ENCODE data around the gene C13orf42.

- TF ChIP-seq, protein P1, sequence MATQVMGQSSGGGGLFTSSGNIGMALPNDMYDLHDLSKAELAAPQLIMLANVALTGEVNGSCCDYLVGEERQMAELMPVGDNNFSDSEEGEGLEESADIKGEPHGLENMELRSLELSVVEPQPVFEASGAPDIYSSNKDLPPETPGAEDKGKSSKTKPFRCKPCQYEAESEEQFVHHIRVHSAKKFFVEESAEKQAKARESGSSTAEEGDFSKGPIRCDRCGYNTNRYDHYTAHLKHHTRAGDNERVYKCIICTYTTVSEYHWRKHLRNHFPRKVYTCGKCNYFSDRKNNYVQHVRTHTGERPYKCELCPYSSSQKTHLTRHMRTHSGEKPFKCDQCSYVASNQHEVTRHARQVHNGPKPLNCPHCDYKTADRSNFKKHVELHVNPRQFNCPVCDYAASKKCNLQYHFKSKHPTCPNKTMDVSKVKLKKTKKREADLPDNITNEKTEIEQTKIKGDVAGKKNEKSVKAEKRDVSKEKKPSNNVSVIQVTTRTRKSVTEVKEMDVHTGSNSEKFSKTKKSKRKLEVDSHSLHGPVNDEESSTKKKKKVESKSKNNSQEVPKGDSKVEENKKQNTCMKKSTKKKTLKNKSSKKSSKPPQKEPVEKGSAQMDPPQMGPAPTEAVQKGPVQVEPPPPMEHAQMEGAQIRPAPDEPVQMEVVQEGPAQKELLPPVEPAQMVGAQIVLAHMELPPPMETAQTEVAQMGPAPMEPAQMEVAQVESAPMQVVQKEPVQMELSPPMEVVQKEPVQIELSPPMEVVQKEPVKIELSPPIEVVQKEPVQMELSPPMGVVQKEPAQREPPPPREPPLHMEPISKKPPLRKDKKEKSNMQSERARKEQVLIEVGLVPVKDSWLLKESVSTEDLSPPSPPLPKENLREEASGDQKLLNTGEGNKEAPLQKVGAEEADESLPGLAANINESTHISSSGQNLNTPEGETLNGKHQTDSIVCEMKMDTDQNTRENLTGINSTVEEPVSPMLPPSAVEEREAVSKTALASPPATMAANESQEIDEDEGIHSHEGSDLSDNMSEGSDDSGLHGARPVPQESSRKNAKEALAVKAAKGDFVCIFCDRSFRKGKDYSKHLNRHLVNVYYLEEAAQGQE (IDR thresholded peaks at IDR 0.05; ENCODE audit: unreplicated experiment): no peak
- TF ChIP-seq CTCF (conservative IDR thresholded peaks at IDR 0.05; ENCODE audit: low read depth in 2 of 2) (no peak), EZH2 (IDR thresholded peaks at IDR 0.05; ENCODE audit: low read depth, unreplicated experiment) (no peak), JUNB (IDR thresholded peaks at IDR 0.05; ENCODE audit: unreplicated experiment) (no peak), POLR2AphosphoS5 (IDR thresholded peaks at IDR 0.05; ENCODE audit: low read depth) (no peak), NANOG (IDR thresholded peaks at IDR 0.05; ENCODE audit: borderline replicate concordance) (no peak), EZH2phosphoT487 (IDR thresholded peaks at IDR 0.05; ENCODE audit: unreplicated experiment) (no peak), ETS1 (IDR thresholded peaks at IDR 0.05) (no peak), CREB1 (CRISPR knock-in tag; IDR thresholded peaks at IDR 0.05; ENCODE audit: low read depth) (no peak), ZNF114 (CRISPR knock-in tag; IDR thresholded peaks at IDR 0.05) (no peak), ZNF331 (CRISPR knock-in tag; IDR thresholded peaks at IDR 0.05; ENCODE audit: low read depth) (no peak)
- TF ChIP-seq, protein P2, sequence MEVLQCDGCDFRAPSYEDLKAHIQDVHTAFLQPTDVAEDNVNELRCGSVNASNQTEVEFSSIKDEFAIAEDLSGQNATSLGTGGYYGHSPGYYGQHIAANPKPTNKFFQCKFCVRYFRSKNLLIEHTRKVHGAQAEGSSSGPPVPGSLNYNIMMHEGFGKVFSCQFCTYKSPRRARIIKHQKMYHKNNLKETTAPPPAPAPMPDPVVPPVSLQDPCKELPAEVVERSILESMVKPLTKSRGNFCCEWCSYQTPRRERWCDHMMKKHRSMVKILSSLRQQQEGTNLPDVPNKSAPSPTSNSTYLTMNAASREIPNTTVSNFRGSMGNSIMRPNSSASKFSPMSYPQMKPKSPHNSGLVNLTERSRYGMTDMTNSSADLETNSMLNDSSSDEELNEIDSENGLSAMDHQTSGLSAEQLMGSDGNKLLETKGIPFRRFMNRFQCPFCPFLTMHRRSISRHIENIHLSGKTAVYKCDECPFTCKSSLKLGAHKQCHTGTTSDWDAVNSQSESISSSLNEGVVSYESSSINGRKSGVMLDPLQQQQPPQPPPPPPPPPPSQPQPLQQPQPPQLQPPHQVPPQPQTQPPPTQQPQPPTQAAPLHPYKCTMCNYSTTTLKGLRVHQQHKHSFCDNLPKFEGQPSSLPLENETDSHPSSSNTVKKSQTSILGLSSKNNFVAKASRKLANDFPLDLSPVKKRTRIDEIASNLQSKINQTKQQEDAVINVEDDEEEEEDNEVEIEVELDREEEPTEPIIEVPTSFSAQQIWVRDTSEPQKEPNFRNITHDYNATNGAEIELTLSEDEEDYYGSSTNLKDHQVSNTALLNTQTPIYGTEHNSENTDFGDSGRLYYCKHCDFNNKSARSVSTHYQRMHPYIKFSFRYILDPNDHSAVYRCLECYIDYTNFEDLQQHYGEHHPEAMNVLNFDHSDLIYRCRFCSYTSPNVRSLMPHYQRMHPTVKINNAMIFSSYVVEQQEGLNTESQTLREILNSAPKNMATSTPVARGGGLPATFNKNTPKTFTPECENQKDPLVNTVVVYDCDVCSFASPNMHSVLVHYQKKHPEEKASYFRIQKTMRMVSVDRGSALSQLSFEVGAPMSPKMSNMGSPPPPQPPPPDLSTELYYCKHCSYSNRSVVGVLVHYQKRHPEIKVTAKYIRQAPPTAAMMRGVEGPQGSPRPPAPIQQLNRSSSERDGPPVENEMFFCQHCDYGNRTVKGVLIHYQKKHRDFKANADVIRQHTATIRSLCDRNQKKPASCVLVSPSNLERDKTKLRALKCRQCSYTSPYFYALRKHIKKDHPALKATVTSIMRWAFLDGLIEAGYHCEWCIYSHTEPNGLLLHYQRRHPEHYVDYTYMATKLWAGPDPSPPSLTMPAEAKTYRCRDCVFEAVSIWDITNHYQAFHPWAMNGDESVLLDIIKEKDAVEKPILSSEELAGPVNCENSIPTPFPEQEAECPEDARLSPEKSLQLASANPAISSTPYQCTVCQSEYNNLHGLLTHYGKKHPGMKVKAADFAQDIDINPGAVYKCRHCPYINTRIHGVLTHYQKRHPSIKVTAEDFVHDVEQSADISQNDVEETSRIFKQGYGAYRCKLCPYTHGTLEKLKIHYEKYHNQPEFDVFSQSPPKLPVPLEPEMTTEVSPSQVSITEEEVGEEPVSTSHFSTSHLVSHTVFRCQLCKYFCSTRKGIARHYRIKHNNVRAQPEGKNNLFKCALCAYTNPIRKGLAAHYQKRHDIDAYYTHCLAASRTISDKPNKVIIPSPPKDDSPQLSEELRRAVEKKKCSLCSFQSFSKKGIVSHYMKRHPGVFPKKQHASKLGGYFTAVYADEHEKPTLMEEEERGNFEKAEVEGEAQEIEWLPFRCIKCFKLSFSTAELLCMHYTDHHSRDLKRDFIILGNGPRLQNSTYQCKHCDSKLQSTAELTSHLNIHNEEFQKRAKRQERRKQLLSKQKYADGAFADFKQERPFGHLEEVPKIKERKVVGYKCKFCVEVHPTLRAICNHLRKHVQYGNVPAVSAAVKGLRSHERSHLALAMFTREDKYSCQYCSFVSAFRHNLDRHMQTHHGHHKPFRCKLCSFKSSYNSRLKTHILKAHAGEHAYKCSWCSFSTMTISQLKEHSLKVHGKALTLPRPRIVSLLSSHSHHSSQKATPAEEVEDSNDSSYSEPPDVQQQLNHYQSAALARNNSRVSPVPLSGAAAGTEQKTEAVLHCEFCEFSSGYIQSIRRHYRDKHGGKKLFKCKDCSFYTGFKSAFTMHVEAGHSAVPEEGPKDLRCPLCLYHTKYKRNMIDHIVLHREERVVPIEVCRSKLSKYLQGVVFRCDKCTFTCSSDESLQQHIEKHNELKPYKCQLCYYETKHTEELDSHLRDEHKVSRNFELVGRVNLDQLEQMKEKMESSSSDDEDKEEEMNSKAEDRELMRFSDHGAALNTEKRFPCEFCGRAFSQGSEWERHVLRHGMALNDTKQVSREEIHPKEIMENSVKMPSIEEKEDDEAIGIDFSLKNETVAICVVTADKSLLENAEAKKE (CRISPR knock-in tag; IDR thresholded peaks at IDR 0.05): no peak
Measured at GRCh38 chr13:51036418-51036817, 74.7 kb downstream of the C13orf42 start.

Data from GM23338 (cell line).